GM21447 (cell line): ENCODE measurements around the gene SRGAP1.
"Not testable (repeated sequence)": the region's sequence is repeated elsewhere in the genome, so short reads cannot be mapped to it uniquely, and the experiment has no call there.

ENCODE experiments used
- ATAC-seq: cut with Tn5 transposase; IDR thresholded peaks from one replicate; pipeline ENCODE4 v1.9.1; 2021; ENCODE audit not compliant: unreplicated experiment

Gene SRGAP1

GRCh38 chr12:64147875-64148274 lies 303.4 kb downstream of the SRGAP1 start:
- no peak for ATAC-seq

DNA sequence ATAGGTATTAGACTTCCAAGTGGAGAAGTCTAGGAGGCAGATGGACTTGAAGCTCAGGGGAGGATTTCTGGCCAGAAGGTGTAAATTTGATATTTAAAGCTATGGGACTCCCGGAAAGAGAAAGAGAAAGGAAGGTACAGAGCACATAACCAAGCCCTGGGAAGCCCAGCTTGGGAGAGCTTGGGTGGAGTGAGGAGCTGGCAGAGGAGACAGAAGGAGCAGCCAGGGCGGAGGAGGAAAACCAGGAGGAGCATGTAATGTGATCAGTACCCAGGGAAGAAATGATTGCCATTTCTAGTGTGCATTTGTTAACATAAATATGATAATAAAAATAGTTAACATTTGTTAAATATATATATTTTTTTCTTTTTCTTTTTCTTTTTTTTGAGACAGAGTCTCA lies 310.2 kb downstream of the SRGAP1 start:
- ATAC-seq, result no peak

GRCh38 chr12:64157110-64157509 lies 312.6 kb downstream of the SRGAP1 start:
- no peak for ATAC-seq

- ATAC-seq, result no peak
These were observed 315.7 kb downstream of the SRGAP1 start for GRCh38 chr12:64160021-64160710.

DNA sequence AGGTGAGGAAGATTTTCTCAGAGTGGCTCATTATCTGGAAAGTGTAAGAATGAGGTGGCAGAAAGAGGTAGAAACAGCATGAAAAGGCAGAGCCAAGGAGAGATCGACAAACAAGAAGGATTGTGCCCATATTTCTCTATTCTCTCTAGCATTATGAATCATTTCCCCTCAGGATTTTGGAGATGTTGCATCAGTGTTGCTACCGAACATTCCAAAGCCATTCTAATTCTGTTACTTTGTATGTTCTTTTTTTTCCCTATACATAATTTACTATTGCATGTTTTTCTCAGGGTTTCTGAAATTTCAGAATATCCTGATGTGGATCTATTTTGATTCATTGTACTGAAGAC lies 316.2 kb downstream of the SRGAP1 start:
- ATAC-seq, result no peak

- not testable (repeated sequence) for ATAC-seq
These were observed 322.1 kb downstream of the SRGAP1 start for GRCh38 chr12:64166606-64167005.

- ATAC-seq, result not testable (repeated sequence)
These were observed 322.5 kb downstream of the SRGAP1 start for GRCh38 chr12:64167041-64167440.

GRCh38 chr12:64170024-64170423 lies 325.5 kb downstream of the SRGAP1 start:
- ATAC-seq, result no peak

DNA sequence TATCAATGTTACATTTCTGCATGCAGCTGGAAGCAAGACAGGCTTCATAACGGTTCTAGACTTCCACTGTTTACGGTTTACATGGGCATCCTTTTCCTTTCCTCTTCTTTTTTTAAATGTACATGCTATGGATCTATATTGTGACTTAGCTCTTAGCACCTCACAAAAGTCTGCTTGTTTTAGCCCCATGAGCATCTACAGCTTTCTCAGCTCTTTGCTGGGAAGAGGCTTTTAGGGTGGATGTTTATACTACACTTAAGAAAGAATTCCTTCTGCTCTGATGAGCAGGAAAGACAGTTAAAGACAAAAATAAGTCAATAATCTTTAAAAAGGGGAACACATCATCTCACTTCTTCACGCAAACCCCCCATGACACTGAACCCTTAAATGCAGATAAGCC lies 326.2 kb downstream of the SRGAP1 start:
- ATAC-seq, result no peak

DNA sequence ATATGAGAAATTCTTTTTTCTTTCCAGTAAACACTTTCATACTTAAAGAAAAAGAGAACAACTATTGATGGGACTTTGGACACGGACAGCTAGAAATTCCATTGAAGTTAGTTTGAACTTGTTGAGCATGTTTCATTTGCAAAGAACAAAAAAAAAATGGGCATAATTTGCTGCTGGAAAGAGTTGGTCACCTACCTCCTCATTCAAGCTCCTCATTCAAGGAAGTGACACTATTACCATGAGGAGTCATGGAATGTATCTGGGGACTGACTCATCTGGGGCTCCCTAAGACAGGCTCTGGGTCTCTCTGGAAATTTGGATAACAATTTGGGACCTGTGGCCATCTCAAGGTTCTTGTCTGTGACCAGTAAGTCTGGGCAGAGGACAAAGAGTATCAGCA lies 327.2 kb downstream of the SRGAP1 start:
- no peak for ATAC-seq

- ATAC-seq, result no peak
These were observed 327.9 kb downstream of the SRGAP1 start for GRCh38 chr12:64172143-64172970.

DNA sequence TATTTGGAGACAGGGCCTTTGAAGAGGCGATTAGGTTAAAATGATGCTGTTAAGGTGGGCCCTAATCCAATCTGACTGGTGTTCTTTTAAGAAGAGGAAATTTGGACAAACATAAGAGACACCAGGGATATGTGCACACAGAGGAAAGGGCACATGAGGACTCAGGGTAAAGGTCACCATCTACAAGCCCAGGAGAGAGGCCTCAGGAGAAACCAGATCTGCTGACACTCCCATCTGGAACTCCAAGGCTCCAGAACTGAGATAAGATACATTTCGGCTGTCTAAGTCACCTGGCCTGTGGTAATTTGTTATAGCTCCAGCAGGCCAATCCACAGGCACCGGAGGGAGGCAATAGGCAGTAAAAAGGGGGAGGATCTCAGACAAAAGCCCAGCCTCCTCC lies 329.0 kb downstream of the SRGAP1 start:
- no peak for ATAC-seq

DNA sequence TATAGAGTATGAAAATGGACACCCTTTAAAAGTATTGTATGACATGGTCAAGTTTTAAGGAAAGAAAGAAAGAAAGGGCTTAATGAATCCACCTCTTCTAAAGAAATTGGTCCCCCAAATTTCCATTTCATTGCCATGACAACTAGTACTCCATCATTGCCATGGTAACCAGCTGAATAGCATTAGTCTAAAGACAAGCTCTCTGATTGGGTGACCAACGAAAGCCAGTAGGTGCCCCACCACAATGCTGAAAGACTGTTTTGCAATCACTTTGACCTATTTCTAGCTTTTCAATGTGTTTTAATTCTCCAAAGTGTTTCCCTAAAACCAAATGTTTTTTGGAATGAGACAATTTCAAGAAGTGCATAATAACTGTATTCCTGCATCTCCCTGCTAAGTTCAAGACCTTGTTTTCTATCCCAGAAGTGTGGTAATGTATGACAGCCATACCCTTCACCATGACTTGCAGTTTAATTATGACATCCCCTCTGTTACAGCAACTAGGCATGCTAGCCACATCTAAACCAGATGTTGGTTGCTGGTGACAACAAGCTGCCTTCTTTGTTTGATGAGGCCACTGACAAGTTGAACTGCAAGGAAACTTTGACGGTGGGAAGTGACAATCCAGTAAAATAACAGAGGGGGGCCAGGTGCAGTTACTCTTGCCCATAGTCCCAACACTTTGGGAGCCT lies 330.9 kb downstream of the SRGAP1 start:
- ATAC-seq, result no peak

GRCh38 chr12:64177001-64177400 lies 332.5 kb downstream of the SRGAP1 start:
- no peak for ATAC-seq

- no peak for ATAC-seq
These were observed 333.6 kb downstream of the SRGAP1 start for GRCh38 chr12:64178122-64178521.

DNA sequence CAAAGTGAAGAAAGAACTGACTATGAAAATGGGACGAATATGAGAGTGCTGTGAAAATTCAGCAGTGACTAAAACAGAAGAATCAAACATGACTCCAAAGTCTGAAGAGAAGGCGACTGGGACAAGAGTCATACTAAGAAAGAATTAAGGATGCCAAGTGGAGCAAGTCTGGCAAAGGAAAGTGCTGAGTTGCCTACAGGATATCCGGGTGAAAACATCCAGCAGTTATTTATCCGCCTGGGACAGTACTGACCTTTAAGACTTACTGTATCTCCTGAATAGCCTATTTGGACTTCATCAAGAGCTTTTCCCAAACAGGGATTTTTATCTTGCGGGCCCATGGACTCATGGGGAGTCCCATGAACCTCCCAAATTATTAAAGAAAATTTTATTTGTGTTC lies 336.5 kb downstream of the SRGAP1 start:
- ATAC-seq, result no peak

GRCh38 chr12:64181430-64182291 lies 337.2 kb downstream of the SRGAP1 start:
- no peak for ATAC-seq

- ATAC-seq, result no peak
These were observed 339.7 kb downstream of the SRGAP1 start for GRCh38 chr12:64184216-64184615.

DNA sequence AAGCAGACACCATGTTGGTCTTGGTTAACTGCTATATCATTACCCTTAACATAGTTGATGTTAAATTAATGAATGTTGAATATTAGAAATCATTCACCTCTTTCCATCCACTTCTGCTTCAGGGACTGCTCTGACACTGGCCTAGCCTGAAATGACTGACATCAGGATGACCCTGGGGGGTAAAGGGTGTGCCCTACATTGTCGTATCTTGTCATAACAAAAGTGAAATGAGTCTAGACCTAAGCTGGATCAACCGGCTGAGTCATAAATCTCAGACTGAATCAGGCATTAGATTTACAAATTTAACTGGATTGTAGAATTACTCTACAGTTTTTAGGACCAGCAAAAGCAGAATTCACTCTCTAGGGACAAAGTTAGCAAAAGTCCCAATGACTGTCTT lies 342.3 kb downstream of the SRGAP1 start:
- ATAC-seq, result no peak

DNA sequence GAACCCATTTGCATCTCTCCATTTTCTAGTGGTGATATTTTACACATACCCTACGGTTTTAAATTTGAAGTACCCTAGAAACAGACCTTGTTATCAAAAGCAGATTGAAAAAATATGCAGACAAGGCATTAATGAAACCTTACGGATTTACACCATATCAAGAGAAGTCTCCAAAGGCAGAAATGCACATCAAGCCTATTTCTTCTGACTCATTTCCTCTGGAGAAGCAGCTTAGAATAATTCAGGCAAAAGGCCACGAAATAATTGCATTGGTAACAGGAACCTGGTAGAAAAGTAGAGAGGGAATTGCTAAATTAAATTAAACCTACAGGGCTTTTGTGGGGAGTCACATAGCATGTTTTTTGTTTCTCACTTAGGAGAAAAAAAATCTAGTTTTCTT lies 342.9 kb downstream of the SRGAP1 start:
- no peak for ATAC-seq

GRCh38 chr12:64187794-64188193 lies 343.3 kb downstream of the SRGAP1 start:
- ATAC-seq, result no peak
